Astrocyte (in vitro differentiated cells and primary cell): Measurements from ENCODE around the gene IDI1. TPM values are rescaled to one million over a fixed set of nuclear protein-coding genes. Genes with fewer than 3 reads are reported as not detected.

ENCODE experiments used
- DNase-seq: peaks from one replicate; pipeline ENCODE4 v3.0.0-alpha.2; 2010; ENCODE audit warnings: low read depth
- FAIRE-seq: peaks from 2 replicates; lab custom pipeline; 2011; peaks lifted over from hg19 to GRCh38; lab: Jason Lieb, UNC
- H2AFZ ChIP-seq: 2 replicates; pipeline ENCODE4 v1.6.0; 2012; ENCODE audit warnings: low read depth, low read length, inconsistent platforms
- H3K27ac ChIP-seq: 2 replicates; pipeline ENCODE4 v1.5.1; 2011; ENCODE audit warnings: low read depth, low read length, inconsistent platforms
- H3K27me3 ChIP-seq: 2 replicates; pipeline ENCODE4 v1.6.0; 2011; ENCODE audit warnings: low read length, inconsistent platforms; ENCODE audit not compliant: insufficient read depth
- H3K36me3 ChIP-seq: 2 replicates; pipeline ENCODE4 v1.5.1; 2011; ENCODE audit warnings: low read length, inconsistent platforms; ENCODE audit not compliant: insufficient read depth
- H3K4me1 ChIP-seq: 2 replicates; pipeline ENCODE4 v1.5.1; 2011; ENCODE audit warnings: low read length, inconsistent platforms; ENCODE audit not compliant: insufficient read depth
- H3K4me2 ChIP-seq: 2 replicates; pipeline ENCODE4 v1.6.0; 2012; ENCODE audit warnings: low read length, inconsistent platforms
- H3K4me3 ChIP-seq: 2 replicates; pipeline ENCODE4 v1.5.1; 2011; ENCODE audit warnings: low read depth, mild to moderate bottlenecking, low read length, inconsistent platforms; ENCODE audit not compliant: insufficient read depth
- H3K79me2 ChIP-seq: 2 replicates; pipeline ENCODE4 v1.6.0; 2012; ENCODE audit warnings: mild to moderate bottlenecking, low read length, inconsistent platforms; ENCODE audit not compliant: insufficient read depth
- H3K9ac ChIP-seq: 2 replicates; pipeline ENCODE4 v1.6.0; 2012; ENCODE audit warnings: mild to moderate bottlenecking, low read length, inconsistent platforms
- H3K9me3 ChIP-seq: 2 replicates; pipeline ENCODE4 v1.5.1; 2012; ENCODE audit warnings: low read depth, mild to moderate bottlenecking, low read length, inconsistent platforms; ENCODE audit not compliant: insufficient read depth
- H4K20me1 ChIP-seq: 2 replicates; pipeline ENCODE4 v1.6.0; 2012; ENCODE audit warnings: low read length, inconsistent platforms; ENCODE audit not compliant: insufficient read depth
- H3K27ac Mint-ChIP-seq: one replicate; pipeline ENCODE4 v1.8.0; 2021; ENCODE audit warnings: mild to moderate bottlenecking, mixed read lengths; ENCODE audit not compliant: unreplicated experiment
- H3K27me3 Mint-ChIP-seq: one replicate; pipeline ENCODE4 v1.8.0; 2021; ENCODE audit warnings: low read depth, mixed read lengths; ENCODE audit not compliant: unreplicated experiment
- H3K36me3 Mint-ChIP-seq: one replicate; pipeline ENCODE4 v1.8.0; 2021; ENCODE audit warnings: low read depth, mixed read lengths; ENCODE audit not compliant: unreplicated experiment
- H3K4me1 Mint-ChIP-seq: one replicate; pipeline ENCODE4 v1.8.0; 2021; ENCODE audit warnings: low read depth, mixed read lengths; ENCODE audit not compliant: unreplicated experiment
- H3K4me3 Mint-ChIP-seq: one replicate; pipeline ENCODE4 v1.8.0; 2021; ENCODE audit warnings: mild to moderate bottlenecking, moderate library complexity, mixed read lengths; ENCODE audit not compliant: unreplicated experiment
- H3K9me3 Mint-ChIP-seq: one replicate; pipeline ENCODE4 v1.8.0; 2021; ENCODE audit warnings: mild to moderate bottlenecking, mixed read lengths; ENCODE audit not compliant: unreplicated experiment
- EZH2 ChIP-seq: IDR thresholded peaks from 2 replicates; pipeline ENCODE4 v1.6.1; 2012; ENCODE audit warnings: mild to moderate bottlenecking, low read length, inconsistent platforms; ENCODE audit not compliant: insufficient read depth
- total RNA-seq: library from RNA; stranded (reverse); gene quantifications from 2 replicates; pipeline ENCODE4 v1.2.1, GENCODE V29; 2021
- TF ChIP-seq, protein P1 (sequence below): IDR thresholded peaks from 2 replicates; pipeline ENCODE4 v1.5.1; 2011; ENCODE audit warnings: low read depth, mild to moderate bottlenecking, inconsistent platforms, low read length, moderate library complexity; ENCODE audit not compliant: insufficient read depth

Gene IDI1
- total RNA-seq, 1 donor from 2014 or later: 63.2 TPM

DNA sequence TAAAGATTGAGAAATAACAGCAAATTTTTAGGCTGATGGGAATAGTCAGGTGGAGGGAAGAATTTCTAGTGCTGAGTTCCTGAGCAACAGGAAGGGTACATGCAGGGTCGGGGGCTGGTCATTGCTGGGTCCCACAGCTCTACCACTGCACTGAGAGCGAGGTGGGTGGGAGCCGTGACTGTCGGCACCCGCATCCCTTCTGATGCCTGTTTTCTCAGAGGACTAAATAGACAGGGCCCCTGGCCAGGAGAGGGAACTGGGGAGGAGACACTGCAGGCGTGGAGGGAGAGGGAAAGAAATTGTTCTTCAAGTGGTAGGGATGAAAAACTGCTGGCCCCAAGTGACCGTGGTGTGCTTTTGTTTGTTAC, 53.4 kb downstream of the IDI1 start:
- H3K36me3 Mint-ChIP-seq: peaks cover 33% of the 10 kb centered on the region
- peaks cover 7% of the 10 kb centered on the region for H3K4me1 Mint-ChIP-seq
- Histone ChIP-seq H3K27me3 (no peaks in the 10 kb centered on the region), H4K20me1 (peaks cover 79% of the 10 kb centered on the region), H3K36me3 (peaks cover 74% of the 10 kb centered on the region), H3K27ac (no peak overlapping the region), H3K4me3 (no peak overlapping the region), H3K79me2 (peaks cover 95% of the 10 kb centered on the region), H2AFZ (no peak overlapping the region), H3K9me3 (no peaks in the 10 kb centered on the region), H3K4me1 (no peaks in the 10 kb centered on the region), H3K4me2 (no peak overlapping the region), H3K9ac (no peak overlapping the region)
- TF ChIP-seq, protein P1, sequence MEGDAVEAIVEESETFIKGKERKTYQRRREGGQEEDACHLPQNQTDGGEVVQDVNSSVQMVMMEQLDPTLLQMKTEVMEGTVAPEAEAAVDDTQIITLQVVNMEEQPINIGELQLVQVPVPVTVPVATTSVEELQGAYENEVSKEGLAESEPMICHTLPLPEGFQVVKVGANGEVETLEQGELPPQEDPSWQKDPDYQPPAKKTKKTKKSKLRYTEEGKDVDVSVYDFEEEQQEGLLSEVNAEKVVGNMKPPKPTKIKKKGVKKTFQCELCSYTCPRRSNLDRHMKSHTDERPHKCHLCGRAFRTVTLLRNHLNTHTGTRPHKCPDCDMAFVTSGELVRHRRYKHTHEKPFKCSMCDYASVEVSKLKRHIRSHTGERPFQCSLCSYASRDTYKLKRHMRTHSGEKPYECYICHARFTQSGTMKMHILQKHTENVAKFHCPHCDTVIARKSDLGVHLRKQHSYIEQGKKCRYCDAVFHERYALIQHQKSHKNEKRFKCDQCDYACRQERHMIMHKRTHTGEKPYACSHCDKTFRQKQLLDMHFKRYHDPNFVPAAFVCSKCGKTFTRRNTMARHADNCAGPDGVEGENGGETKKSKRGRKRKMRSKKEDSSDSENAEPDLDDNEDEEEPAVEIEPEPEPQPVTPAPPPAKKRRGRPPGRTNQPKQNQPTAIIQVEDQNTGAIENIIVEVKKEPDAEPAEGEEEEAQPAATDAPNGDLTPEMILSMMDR: no peak
- no peak for FAIRE-seq
- DNase-seq: no peak
- no peaks in the 10 kb centered on the region for H3K27me3 Mint-ChIP-seq
- H3K4me3 Mint-ChIP-seq: no peak overlapping the region
- no peaks in the 10 kb centered on the region for H3K9me3 Mint-ChIP-seq
- H3K27ac Mint-ChIP-seq: no peak overlapping the region

GRCh38 chr10:994836-995558, 53.9 kb downstream of the IDI1 start:
- Histone ChIP-seq H3K27ac (no peak overlapping the region), H3K4me2 (no peak overlapping the region), H3K4me3 (no peak overlapping the region), H2AFZ (no peak overlapping the region), H3K4me1 (no peaks in the 10 kb centered on the region), H3K9ac (no peak overlapping the region), H4K20me1 (peaks cover 82% of the 10 kb centered on the region), H3K9me3 (no peaks in the 10 kb centered on the region), H3K79me2 (peaks cover 97% of the 10 kb centered on the region), H3K36me3 (peaks cover 75% of the 10 kb centered on the region), H3K27me3 (no peaks in the 10 kb centered on the region)
- TF ChIP-seq, protein P1: no peak
- no peak for TF ChIP-seq EZH2
- Mint-ChIP-seq H3K9me3 (no peaks in the 10 kb centered on the region), H3K4me1 (peaks cover 9% of the 10 kb centered on the region), H3K27me3 (no peaks in the 10 kb centered on the region), H3K36me3 (peaks cover 32% of the 10 kb centered on the region), H3K4me3 (no peak overlapping the region), H3K27ac (no peak overlapping the region)
- DNase-seq (no peak), FAIRE-seq (no peak)

GRCh38 chr10:992871-993270, 56.0 kb downstream of the IDI1 start:
- H3K4me2 ChIP-seq: no peak overlapping the region
- peaks cover 57% of the 10 kb centered on the region for H3K36me3 ChIP-seq

More at GRCh38 chr10:992871-993270, 56.0 kb downstream of the IDI1 start:
- Mint-ChIP-seq H3K4me1 (peaks cover 13% of the 10 kb centered on the region), H3K27ac (no peak overlapping the region), H3K36me3 (peaks cover 29% of the 10 kb centered on the region), H3K9me3 (no peaks in the 10 kb centered on the region), H3K27me3 (no peaks in the 10 kb centered on the region), H3K4me3 (no peak overlapping the region)
- Histone ChIP-seq H2AFZ (no peak overlapping the region), H3K27ac (no peak overlapping the region), H3K9ac (no peak overlapping the region), H3K4me3 (no peak overlapping the region), H3K9me3 (no peaks in the 10 kb centered on the region), H3K27me3 (no peaks in the 10 kb centered on the region), H3K79me2 (peaks cover 97% of the 10 kb centered on the region), H4K20me1 (peaks cover 74% of the 10 kb centered on the region), H3K4me1 (peaks cover 3% of the 10 kb centered on the region)
- TF ChIP-seq, protein P1: no peak
- TF ChIP-seq EZH2: no peak
- no peak for FAIRE-seq
- DNase-seq: no peak
